Measurements from ENCODE around the gene NTMT1. TPM values are rescaled to one million over a fixed set of nuclear protein-coding genes. Genes with fewer than 3 reads are reported as not detected.

The NTMT1 gene
- total and polyA plus RNA-seq, 10 of the 15 experiments (the other 5 are each of a cell fraction or from before 2014, with no cell fraction given): 12.8 to 85.4 (median 39.3) TPM

- CTCF ChIA-PET: no interaction called here
Observed at GRCh38 chr9:129650680-129651235, 24.8 kb downstream of the NTMT1 start.

GRCh38 chr9:129653823-129654553 is 28.0 kb downstream of the NTMT1 start:
- SMC1A ChIA-PET (ENCODE audit: uncharacterized antibody, unreplicated experiment): no interaction called here
- H3K36me3 ChIP-seq (ENCODE audit: control insufficient read depth in 2 of 2, insufficient read depth in 2 of 2, low read length in 1 of 2): no peaks in the 10 kb centered on the region; a peak in 1 of 4 replicates
- no TSS peak for BruUV-seq (replicated peaks)
- H4K20me1 ChIP-seq (ENCODE audit: control insufficient read depth, insufficient read depth): no peaks in the 10 kb centered on the region
- RAD21 ChIA-PET (ENCODE audit: unreplicated experiment): no interaction called here
- TF ChIP-seq CBFB (IDR thresholded peaks at IDR 0.05; ENCODE audit: low read depth) (no peak), RELA (IDR thresholded peaks at IDR 0.05; ENCODE audit: borderline replicate concordance, partially characterized antibody) (no peak), BRCA1 (IDR thresholded peaks at IDR 0.05; ENCODE audit: low read depth, low read length) (no peak), CBX3 (IDR thresholded peaks at IDR 0.05; ENCODE audit: borderline replicate concordance, low read depth) (no peak)
- no peaks in the 10 kb centered on the region for H3K9me3 ChIP-seq (replicated peaks; ENCODE audit: control insufficient read depth, insufficient read depth, low read length)
- H2AFZ ChIP-seq (ENCODE audit: control insufficient read depth, low read depth, low read length): no peak overlapping the region
- intact Hi-C loops (cut with micrococcal nuclease; ENCODE audit: unreplicated experiment): no loop called here
- in situ Hi-C loops (cut with MboI): no loop called here
- no peaks in the 10 kb centered on the region; a peak in 2 of 4 replicates for H3K27me3 ChIP-seq (replicated peaks in 1 of 2; ENCODE audit: control insufficient read depth in 2 of 2, insufficient read depth in 2 of 2, low read length in 1 of 2)
- no peak overlapping the region for H3K4me2 ChIP-seq (ENCODE audit: control insufficient read depth, insufficient read depth)
- ATAC-seq (no peak), DNase-seq (ENCODE audit: low read depth, low spot score) (no peak), FAIRE-seq (no peak)
- CTCF ChIA-PET: no interaction called here
- H3K4me1 ChIP-seq (ENCODE audit: control insufficient read depth, insufficient read depth, low read length): no peaks in the 10 kb centered on the region
- no peak overlapping the region for H3K4me3 ChIP-seq
- 35% methylated on average over 19 of the region's 19 CpGs for WGBS (ENCODE audit: insufficient coverage, insufficient replicate concordance, low lambda C conversion rate, missing lambda C conversion rate)
- H3K79me2 ChIP-seq (ENCODE audit: control insufficient read depth, insufficient read depth, low read length): no peaks in the 10 kb centered on the region
- no peak overlapping the region for H3K9ac ChIP-seq (ENCODE audit: control insufficient read depth, insufficient read depth, low read length)
- H3K27ac ChIP-seq (ENCODE audit: control insufficient read depth, insufficient read depth): no peak overlapping the region
- POLR2A ChIA-PET: no interaction called here

More at GRCh38 chr9:129650680-129651235, 24.8 kb downstream of the NTMT1 start:
- Histone ChIP-seq H3K9ac (ENCODE audit: control insufficient read depth, insufficient read depth, low read length) (no peak overlapping the region), H3K9me3 (replicated peaks; ENCODE audit: control insufficient read depth, insufficient read depth, low read length) (no peaks in the 10 kb centered on the region), H2AFZ (ENCODE audit: control insufficient read depth, low read depth, low read length) (no peak overlapping the region), H3K4me1 (ENCODE audit: control insufficient read depth, insufficient read depth, low read length) (no peaks in the 10 kb centered on the region), H4K20me1 (ENCODE audit: control insufficient read depth, insufficient read depth) (no peaks in the 10 kb centered on the region), H3K36me3 (ENCODE audit: control insufficient read depth in 2 of 2, insufficient read depth in 2 of 2, low read length in 1 of 2) (no peaks in the 10 kb centered on the region; a peak in 1 of 4 replicates), H3K79me2 (ENCODE audit: control insufficient read depth, insufficient read depth, low read length) (no peaks in the 10 kb centered on the region), H3K4me3 (no peak overlapping the region), H3K4me2 (ENCODE audit: control insufficient read depth, insufficient read depth) (no peak overlapping the region), H3K27me3 (replicated peaks in 1 of 2; ENCODE audit: control insufficient read depth in 2 of 2, insufficient read depth in 2 of 2, low read length in 1 of 2) (no peaks in the 10 kb centered on the region; a peak in 1 of 4 replicates), H3K27ac (ENCODE audit: control insufficient read depth, insufficient read depth) (no peak overlapping the region)
- DNase-seq (ENCODE audit: low read depth, low spot score): no peak
- ChIA-PET RAD21 (ENCODE audit: unreplicated experiment) (no interaction called here), SMC1A (ENCODE audit: uncharacterized antibody, unreplicated experiment) (no interaction called here), POLR2A (no interaction called here)
- no peak for TF ChIP-seq NFXL1 (IDR thresholded peaks at IDR 0.05; ENCODE audit: borderline replicate concordance)
- no peak for TF ChIP-seq NRF1 (conservative IDR thresholded peaks at IDR 0.05; ENCODE audit: low read depth, low read length)
- TF ChIP-seq PAX8 (IDR thresholded peaks at IDR 0.05): no peak
- no peak for TF ChIP-seq RBBP5 (conservative IDR thresholded peaks at IDR 0.05)
- TF ChIP-seq BMI1 (IDR thresholded peaks at IDR 0.05; ENCODE audit: borderline replicate concordance): no peak
- TF ChIP-seq USF1 (IDR thresholded peaks at IDR 0.05; ENCODE audit: borderline replicate concordance, extremely low read length, insufficient read depth, low read depth, low read length): no peak
- no peak for FAIRE-seq
- in situ Hi-C loops (cut with MboI) (no loop called here), intact Hi-C loops (cut with micrococcal nuclease; ENCODE audit: unreplicated experiment) (no loop called here)
- no TSS peak for BruUV-seq (replicated peaks)
- ATAC-seq: no peak; the same call in 2 of the 3 replicates
- 39% methylated on average over 10 of the region's 10 CpGs for whole genome bisulfite sequencing (ENCODE audit: insufficient coverage, insufficient replicate concordance, low lambda C conversion rate, missing lambda C conversion rate)

Data from GM12878 (cell line).